Pulmonary artery endothelial cell (primary cell): ENCODE measurements around the gene ZFPM1. TPM values are rescaled to one million over a fixed set of nuclear protein-coding genes. Genes with fewer than 3 reads are reported as not detected.

Source experiments
- DNase-seq: peaks from one replicate; pipeline ENCODE4 v3.0.0-alpha.2; 2011; ENCODE audit warnings: low read depth, low spot score
- total RNA-seq: library from RNA; depleted of rRNA; stranded (reverse); fragments of >200 nt; gene quantifications from 2 replicates; pipeline ENCODE4 v1.2.3, GENCODE V29; 2014

ZFPM1 gene
- total RNA-seq, 1 donor from 2014 or later = 2.0 TPM

DNA sequence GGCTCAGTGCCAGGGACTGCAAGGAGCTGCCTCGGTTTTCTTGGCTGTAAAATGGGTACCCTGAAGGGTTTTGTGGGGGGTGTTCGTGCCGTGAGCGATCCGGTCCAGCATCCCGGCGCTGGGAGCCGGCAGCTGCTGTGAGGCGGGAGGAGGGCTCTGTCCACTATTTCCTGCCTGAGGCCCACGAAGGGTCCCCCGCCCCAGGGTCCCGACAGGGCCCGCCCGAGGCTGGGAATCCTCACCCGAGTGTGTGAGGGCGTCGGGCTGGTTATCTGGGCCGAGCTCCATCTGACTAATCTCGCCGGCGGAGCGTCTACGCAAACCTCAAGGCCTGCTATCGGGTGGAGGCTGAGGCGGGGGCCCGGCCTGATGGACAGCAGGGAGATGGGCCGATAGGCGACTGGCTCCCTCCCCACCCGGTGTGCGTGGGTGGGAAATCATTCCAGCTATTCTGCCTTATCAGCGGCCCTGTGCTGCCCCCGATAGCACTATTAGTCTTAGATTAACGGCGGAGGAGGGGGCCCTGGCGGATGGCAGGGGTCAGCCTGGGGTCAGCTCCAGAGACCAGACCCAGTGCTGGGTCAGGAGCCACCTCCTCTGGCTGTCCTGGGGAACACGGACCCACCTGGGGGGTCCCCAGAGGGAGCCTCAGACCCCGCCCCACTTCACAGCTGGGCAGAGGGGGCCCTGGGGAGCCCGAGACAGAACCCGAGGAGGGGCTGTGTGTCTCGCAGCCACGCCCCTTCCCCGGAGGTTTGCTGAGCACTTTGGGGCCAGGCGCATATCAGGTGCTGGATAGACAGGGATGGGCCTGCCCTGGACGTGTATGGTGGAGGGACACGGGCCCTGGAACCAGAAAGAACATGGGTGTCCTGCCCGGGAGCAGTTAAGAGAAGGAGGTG lies 44.7 kb downstream of the ZFPM1 start:
- DNase-seq = no peak

DNA sequence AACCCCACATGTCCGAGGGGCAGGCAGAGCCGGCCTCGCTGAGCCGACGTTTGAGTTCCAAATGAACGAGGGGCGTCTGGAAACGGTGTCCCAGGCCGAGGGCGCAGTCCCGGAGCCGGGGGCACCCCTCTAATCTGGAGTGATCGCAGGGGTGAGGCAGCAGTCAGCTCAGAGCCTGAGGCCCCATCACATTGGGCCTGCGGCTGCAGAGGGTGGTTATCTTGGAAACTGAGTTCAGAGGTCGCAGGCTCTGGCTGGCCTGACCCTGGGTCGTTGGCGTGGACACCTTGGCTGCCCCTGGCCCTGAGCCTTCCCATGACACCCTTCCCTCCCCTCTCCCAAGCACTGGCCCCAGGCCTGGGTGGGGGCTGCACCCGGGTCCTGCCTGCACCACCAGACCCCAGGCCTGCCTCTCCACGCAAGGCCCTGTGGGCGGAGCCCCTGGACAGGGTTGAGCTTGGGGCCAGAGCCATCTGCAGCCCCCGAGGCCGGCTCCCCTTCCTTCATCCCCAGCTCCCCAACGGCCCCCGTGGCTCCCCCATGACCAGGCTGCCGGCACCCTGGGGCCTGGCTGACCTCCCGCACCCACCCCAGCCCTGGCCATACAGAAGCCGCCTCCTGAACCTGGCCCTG lies 45.6 kb downstream of the ZFPM1 start:
- no peak for DNase-seq

DNA sequence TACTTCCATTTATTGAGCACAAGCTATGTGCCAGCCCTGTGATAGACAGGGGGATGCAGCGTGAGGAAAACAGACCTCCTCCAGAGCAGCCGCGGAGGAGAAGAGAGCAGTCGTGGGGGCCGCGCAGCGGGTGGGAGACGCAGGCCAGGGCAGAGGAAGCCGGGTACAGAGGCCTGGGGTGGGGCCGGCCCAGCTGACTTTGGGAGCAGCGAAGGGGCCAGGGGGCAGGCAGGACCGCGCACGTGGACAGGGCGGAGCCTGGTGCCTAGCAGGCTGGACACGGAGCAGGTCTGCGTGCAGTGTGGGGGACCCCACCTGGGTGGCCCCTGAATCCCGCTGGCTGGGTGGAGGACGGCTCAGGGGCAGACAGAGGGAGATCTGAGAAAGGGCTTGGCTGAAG lies 46.2 kb downstream of the ZFPM1 start:
- no peak for DNase-seq

DNA sequence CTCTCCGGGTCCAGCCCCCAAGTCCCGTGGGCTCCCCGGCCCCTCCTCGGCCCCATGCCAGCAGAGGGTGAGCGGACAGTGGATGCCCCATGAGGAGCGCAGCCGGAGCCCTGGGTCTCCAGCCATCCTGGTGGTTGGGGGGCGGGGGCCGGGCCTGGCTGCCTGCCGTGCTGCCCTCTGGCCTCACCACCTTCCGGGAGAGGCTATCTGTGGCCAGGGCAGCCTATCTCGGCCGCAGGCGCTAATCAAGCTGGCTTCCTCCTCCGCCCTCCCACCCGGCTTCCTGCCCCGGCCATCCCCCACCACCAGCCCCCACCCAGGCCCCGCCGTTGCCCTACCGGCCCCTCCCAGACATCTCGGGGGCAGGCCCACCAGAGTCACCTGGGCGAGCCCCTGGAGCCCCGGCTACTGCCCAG lies 46.8 kb downstream of the ZFPM1 start:
- no peak for DNase-seq

DNA sequence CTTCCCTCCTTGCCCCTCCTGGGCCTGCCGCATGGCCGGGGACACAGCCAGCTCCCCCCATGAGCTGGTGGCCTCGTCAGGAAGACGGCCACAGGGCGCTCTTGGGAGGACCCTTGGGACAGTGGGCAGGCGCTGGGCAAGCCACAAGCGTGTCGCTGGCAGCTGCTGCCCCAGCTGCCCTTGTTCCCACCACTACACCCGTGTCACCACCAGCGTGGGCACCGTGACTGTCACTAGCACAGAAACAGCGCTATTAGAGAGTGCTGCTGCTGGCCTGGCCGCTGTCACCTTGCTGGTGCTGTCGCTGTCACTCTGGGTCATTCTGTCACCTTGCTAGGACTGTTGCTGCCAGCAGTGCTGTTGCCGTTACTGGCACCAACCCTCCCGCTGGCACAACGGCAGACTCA lies 47.2 kb downstream of the ZFPM1 start:
- no peak for DNase-seq

DNA sequence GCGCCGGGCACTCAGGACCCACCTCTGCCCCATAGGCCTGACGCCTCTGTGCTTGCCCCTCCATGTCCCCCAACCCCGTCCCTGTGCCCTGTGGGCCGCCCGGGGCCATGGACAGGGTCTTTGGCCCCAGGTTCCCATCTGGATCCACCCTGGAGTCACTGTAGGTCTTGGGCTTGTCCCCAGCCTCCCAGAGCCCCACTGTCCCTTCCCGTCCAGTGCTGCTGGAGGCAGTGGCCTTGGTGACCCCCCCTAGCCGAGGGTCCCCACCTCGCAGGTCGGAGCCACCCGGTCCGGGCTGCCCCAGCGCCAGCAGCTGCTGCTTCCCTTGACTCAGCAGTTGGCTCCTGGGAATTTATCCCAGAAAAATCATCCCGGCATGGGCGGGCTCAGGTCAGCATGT lies 49.3 kb downstream of the ZFPM1 start:
- no peak for DNase-seq

DNA sequence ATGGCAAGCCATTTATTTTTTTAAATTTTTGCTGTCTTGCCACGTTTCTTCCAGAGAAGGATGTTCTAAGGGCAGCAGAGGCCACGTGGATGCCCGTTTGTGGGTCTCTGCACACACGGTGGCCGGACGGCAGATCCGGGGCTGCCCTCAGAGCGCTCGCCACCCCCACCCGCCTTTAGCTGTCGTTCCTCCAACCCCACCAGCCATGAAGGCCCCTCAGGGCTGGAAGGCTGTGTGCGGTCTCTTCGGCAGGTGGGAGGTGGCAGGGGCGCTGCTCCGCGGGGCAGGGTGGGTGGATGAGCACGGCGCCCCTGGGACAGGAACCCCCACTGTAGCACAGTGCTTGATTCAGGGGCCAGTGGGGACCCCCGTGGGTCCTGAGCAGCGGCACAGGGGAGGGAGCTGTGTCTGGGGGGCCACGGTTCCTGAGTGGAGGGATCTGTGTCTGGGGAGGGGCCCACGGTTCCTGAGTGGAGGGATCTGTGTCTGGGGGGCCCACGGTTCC lies 49.7 kb downstream of the ZFPM1 start:
- no peak for DNase-seq

DNA sequence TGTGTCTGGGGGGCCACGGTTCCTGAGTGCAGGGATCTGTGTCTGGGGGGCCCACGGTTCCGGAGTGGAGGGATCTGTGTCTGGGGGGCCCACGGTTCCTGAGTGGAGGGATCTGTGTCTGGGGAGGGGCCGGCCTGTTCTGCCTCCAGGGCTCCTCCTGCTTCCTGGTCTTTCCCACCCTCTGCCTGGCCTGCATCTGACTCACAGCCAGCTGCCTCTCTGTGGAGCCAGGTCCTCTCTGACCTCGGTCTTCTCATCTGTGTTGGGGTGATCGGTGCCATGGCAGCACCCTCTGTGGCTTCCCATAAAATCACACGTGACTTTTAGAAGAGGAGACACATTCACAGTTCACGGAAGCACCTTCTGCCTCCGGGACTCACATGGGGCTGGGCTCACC lies 50.3 kb downstream of the ZFPM1 start:
- DNase-seq = peak; percentile 49

DNA sequence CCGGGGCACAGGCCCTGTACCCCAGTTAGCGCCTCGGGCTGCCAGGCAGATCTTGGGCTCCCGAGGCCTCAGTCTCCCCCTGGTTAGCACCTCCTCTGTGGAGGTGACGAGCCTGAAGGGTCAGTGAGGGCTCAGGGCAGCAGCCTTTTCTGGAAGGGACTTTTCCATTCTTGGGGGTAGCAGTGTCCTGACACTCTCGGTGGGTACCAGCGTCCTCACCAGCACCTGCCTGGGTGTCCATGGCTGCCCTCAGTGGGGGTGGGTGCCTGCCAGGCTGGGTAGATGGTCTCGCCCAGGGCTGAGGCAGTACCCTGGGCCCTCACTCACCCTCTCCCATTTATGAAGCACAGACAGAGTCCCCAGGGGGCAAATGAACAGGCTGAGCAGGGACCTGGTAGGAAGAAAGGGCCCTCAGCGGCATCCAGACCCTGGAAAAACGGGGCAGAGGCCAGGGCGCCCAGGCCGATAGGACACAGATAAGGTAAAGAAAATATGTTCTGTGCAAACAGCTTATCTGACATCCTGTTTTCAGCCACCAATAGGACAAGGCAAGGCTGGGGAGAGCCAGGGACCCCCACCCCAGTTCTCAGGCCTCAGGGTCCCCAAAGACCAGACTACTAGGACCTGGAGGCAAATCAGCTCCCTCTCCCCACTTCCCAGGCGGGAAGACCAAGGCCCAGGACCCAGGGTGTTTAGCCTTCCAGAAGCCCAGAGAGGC lies 50.9 kb downstream of the ZFPM1 start:
- no peak for DNase-seq

DNA sequence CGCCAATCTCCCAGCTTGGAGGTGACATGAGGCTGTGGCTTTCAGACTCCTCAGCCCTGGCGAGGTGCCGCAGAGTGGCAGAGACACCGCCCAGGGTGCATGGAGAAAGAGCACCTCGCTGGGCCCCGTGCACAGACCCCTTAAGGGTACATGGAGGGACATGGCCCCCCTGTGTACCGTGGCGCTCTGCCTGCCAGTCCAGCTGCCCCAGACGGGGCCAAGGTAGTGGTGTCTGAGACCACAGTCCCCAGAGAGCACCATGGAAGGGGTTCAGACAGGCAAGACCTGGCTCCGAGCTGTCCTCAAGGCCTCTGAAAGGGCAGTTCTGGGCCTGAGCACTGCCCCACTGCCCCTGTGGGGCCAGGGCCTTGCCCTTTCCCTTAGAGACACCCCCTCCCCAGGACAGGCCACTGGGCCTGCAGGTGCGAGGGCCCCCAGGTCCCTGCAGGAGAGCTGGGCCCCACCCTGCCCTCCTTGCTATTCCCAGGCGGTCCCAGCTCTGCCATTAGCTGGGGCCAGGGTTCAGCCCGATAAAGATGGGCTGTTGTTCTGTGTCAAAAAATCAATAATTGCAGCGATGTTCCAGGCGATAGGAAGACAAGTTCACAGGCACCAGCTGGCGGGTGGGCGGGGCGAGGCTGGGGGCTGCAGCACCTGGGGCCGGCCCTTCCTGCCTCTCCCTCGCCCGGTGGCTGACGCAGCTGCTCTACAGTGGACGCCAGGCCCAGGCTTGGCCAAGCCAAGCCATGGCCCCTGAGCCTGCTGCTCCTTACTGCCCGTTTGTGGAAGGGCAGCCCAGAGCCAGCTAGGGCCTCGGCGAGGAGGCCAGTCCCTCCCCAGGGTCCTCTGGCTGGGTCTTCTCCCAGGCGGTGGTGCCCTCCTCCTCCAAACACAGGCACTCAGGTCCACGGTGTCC lies 51.7 kb downstream of the ZFPM1 start:
- no peak for DNase-seq

DNA sequence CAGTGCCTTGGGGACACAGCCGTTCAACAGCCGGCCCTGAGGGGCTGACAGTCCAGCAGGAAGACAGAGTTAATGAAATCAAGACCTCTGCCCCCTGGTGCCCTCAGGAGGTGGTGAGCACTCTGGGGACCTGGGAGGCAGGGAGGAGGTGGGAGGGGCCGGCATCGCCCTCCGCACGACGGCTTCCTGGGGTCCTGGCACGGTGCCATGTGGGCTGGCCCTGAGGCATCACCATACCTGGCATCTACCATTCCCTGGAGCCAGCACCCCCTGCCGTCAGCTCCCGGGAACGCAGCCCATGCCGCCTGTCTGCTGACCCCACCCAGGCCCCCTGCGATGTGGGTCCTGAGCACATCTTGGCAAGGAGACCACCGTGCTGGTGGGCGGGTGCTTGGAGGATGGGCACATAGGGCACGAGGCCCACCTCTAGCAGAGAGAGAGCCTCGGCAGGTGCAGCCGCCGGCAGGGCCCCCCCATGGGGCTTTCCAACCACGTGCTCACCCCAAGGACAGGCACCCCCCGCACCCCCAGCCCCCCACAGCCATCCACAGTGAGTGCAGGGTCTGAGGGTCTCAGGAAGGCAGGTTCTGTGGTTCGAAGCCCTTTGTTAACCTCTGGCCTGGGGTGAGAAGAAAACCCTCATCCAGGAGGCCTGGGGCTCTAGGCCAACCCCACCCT lies 52.5 kb downstream of the ZFPM1 start:
- no peak for DNase-seq

DNA sequence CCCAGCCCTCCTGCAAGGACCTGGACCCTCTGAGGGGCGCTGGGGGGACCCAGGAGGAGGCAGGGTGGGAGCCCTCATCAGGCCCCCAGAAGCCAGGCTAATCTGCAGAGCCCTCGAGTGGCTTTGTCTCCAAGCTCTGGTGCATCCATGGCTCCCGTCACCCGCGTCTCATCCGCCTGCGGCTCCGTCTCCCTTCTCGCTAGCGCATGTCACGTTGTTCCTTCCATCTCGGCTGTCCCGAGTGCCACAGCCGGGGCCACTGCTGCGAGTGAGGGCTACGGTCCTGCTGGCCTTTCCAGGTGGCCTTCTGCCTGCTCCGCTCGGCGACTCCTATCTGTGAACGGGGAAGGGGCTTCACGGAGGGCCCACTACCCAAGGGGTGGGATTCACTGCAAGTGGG lies 53.6 kb downstream of the ZFPM1 start:
- DNase-seq = no peak

DNA sequence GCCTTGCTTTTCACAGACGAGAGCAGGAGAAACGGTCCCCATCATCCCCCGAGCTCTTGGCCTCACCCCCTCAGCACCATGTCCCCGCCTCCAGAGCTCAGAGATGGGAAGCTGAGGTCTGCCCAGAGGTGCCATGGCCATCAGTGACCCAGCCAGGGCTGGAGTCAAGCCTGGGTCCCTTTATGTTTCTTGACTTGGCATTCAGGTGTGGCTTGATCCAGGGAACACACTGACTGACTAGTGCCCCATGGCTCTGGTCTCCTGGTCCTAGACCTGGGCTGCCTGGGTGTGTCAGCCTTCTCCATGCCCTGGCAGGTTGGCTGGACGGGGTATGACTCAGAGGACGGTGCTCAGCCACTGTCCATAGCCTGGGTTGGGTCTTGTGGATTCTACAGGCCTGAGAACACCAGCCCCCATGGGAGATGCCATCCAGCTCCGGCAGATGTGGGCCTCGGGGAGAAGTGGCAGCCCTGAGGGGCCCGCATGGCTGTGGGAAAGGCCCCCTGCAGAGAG lies 54.2 kb downstream of the ZFPM1 start:
- DNase-seq = no peak

DNA sequence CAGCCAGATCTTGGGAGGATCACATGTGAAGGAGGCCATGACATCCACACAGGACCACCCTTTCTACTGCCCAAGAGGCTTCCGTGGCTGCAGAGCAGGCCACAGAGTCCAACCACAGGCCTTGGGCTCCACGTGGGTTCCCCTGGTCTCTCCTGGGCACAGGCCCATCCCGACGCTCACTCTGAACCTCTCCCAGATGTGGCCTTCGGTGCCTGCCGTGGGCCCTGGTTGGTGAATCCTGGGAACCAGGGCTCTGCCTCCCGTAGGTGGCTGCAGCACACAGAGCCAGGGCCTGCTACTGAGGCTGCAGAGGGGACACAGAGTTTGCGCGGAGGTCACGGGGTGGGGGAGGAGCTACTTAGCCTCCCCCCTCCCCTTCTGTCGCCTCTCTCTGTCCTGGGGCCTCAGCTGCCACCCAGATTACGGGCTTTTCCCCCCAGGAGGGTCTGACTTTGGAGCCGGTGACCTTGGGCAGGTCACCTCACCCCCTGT lies 55.3 kb downstream of the ZFPM1 start:
- DNase-seq = no peak

DNA sequence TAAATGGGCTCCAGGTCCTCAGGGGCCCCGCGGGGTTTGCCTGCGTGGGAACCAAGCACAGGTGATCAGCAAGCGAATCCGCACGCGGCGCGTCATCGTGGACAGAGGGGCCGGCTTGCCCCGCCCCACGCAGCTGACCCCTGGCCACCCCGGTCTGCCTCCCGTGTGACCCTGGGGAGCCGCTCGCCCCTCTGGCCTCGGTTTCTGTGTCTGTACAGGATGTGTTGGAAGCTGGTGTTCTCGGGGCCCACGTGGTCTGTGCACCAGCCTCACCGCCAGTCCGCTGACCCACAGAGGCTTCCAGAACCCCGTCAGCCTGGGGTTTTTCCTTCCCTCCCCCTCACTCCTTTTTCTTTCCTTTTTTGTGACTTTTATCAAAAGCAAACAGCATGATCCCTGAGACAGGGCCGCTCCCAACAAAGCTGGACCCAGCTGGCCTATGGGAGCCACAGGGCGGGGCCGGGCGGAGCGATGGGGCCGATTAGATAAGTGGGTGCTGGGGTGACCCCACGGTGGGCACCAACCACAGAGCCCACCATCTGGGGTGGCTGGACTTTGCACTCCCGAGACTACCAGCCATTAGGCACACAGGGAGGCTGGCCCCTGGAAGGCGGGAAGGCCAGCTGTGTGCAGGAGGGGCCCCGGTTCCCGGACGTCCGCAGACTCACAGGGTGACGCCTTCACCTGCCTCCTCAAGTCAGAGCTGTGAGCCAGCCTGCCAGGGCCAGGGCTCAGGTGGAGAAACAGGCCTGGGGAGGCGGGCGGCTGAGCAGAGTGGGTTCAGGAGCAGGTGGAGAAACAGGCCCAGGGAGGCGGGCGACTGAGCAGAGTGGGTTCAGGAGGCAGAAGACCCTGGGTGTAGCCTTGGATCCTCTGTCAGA lies 56.0 kb downstream of the ZFPM1 start:
- no peak for DNase-seq

DNA sequence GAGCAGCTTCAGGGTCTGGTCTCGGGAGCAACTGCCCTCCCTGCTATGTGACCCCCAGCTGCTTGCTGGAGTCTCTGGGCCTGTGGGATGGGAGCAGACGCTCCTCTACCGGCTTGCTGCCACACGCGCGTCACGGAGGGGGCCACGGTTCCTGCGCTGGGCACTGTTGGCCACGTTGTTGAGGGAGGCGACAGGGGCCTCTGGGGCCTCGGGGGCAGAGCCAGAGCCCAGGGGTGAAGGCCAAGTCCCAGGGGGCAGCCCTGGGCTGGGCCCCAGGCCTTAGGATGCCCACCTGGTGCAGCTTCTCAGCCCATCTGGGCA lies 56.6 kb downstream of the ZFPM1 start:
- DNase-seq = no peak

DNA sequence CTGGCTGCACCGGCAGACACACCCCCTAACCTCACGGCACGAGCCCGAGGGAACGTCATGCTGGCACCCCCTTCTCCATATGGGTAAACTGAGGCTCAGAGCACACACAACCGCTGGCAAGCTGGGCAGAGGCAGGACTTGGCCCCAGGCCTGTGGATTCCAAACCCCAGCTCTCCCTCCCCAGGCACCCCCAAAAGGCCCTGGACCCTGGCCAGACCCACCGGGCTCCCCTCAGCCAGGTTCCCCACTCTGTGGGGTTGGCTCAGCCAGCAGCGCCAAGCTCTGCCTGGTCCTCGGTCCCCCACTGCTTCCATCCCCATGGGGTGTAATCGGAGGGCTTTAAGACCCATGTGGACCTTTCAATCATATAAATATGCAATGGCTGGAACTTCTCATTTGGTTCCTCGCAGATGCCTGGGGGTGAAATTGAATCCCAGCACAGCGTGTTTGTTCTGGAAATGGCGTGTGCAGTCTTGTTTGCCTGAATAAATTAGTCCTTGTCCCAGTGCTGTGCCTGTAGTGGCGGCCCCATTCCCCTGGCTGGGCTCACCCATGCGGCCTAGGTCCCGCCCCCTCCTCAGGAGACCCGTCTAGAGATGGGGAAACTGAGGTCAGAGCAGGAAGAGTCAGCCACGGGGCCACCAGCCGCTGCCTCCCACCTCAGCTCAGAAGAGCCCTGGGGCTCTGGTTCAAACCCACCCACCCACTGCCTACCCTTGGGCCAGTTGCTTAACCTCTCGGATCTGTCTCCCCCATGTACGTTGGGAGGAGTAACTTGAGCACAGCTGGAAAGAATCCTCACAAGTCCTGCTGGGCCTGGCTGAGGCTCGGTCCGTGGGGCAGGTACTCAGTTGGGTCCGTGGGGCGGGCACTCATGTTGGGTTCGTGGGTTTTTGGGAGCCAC lies 57.3 kb downstream of the ZFPM1 start:
- DNase-seq = no peak

DNA sequence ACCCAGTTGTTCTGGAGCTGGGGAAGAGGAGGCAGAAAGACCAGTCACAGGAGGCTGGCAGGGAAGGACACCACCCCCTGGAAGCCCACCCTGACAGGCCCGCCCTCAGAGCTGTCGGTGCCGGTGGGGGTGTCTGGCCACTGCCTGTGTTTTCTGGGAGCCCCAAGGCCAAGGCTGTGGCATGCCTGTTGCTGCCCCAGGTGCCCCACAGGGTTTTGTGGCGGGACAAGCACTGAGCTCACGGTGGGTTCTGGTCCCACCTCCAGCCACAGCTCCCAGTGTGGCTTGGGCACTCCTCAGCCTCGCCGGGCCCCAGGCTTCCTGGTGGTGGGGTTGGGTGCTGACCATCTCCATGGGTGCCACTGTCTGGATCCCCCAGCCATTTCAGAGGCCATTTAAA lies 58.0 kb downstream of the ZFPM1 start:
- DNase-seq = no peak
